Measurements from ENCODE around the gene NUCB1.

DNA sequence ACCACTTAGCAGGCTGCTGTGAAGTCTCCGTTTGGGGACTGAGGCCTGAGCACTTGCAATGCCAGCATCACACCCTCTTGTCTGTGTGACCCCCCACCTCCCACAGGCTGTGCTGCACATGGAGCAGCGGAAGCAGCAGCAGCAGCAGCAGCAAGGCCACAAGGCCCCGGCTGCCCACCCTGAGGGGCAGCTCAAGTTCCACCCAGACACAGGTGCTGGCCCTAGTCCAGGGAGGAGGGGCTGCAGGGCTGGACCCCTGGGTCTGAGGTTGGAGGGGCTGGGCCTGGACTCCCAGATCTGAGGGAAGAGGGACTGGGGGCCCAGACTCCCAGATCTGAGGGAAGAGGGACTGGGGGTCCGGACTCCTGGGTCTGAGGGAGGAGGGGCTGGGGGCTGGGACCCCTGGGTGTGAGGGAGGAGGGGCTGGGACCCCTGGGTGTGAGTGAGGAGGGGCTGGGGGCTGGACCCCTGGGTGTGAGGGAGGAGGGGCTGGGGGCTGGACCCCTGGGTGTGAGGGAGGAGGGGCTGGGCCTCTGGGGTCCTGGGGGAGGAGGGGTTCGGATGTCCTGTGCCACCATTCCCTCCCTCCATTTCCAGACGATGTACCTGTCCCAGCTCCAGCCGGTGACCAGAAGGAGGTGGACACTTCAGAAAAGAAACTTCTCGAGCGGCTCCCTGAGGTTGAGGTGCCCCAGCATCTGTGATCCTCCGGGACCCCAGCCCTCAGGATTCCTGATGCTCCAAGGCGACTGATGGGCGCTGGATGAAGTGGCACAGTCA is 21.8 kb downstream of the NUCB1 start:
- no peak for TF ChIP-seq CTCF (IDR thresholded peaks at IDR 0.05)
- TF ChIP-seq POLR2A (IDR thresholded peaks at IDR 0.05): no peak
- TF ChIP-seq EP300 (IDR thresholded peaks at IDR 0.05): no peak
- TF ChIP-seq POLR2AphosphoS5 (IDR thresholded peaks at IDR 0.05): no peak
